ENCODE measurements around the gene NAA50. TPM values are rescaled to one million over a fixed set of nuclear protein-coding genes. Genes with fewer than 3 reads are reported as not detected.
A peak's percentile ranks its signal among the peaks of the same experiment; 100 is the strongest.

The NAA50 gene
- total and polyA plus RNA-seq, 9 donors, result 41.1 to 114 (median 89.7) TPM

- Histone ChIP-seq H3K9me3 (no peaks in the 10 kb centered on the region), H3K27ac (peak overlapping the region; percentile 80 to 99), H3K4me3 (peak overlapping the region; percentile 91), H3K27me3 (no peaks in the 10 kb centered on the region), H3K36me3 (no peaks in the 10 kb centered on the region), H3K4me1 (ENCODE audit: insufficient read depth) (peaks cover 7% of the 10 kb centered on the region)
- peak; percentile 50 to 79 (median 66) for DNase-seq
- 1% methylated on average over 35 of the region's 35 CpGs for WGBS, 3 donors
- TF ChIP-seq EP300 (IDR thresholded peaks at IDR 0.05) (no peak), POLR2A (IDR thresholded peaks at IDR 0.05) (no peak)
- TF ChIP-seq, protein P1, sequence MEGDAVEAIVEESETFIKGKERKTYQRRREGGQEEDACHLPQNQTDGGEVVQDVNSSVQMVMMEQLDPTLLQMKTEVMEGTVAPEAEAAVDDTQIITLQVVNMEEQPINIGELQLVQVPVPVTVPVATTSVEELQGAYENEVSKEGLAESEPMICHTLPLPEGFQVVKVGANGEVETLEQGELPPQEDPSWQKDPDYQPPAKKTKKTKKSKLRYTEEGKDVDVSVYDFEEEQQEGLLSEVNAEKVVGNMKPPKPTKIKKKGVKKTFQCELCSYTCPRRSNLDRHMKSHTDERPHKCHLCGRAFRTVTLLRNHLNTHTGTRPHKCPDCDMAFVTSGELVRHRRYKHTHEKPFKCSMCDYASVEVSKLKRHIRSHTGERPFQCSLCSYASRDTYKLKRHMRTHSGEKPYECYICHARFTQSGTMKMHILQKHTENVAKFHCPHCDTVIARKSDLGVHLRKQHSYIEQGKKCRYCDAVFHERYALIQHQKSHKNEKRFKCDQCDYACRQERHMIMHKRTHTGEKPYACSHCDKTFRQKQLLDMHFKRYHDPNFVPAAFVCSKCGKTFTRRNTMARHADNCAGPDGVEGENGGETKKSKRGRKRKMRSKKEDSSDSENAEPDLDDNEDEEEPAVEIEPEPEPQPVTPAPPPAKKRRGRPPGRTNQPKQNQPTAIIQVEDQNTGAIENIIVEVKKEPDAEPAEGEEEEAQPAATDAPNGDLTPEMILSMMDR (IDR thresholded peaks at IDR 0.05), result peak; percentile 10 to 64 (median 45)
- intact Hi-C loops (cut with DNase I), result loop anchor here in 1 of 4 donors (5.0 kb wide), 2 partner anchors 1183 to 1402 kb away; partner anchors contain the start of genes ATG3, SLC35A5 and ZBTB20
These were observed 901 bp downstream of the NAA50 start for GRCh38 chr3:113744941-113745755.

- Histone ChIP-seq H3K4me1 (ENCODE audit: insufficient read depth) (peaks cover 5% of the 10 kb centered on the region), H3K4me3 (no peak overlapping the region), H3K27ac (no peak overlapping the region), H3K9me3 (no peaks in the 10 kb centered on the region), H3K27me3 (no peaks in the 10 kb centered on the region), H3K36me3 (no peaks in the 10 kb centered on the region)
- no peak for TF ChIP-seq EP300 (IDR thresholded peaks at IDR 0.05)
- TF ChIP-seq, protein P1 (IDR thresholded peaks at IDR 0.05), result no peak
- TF ChIP-seq POLR2A (IDR thresholded peaks at IDR 0.05), result no peak
- WGBS, 3 donors, result 69 to 71% (median 70%) methylated on average over 7 of the region's 7 CpGs
- no peak for DNase-seq
- intact Hi-C loops (cut with DNase I), result no loop called here
These were observed 2.9 kb downstream of the NAA50 start for GRCh38 chr3:113743006-113743630.

- Histone ChIP-seq H3K4me1 (ENCODE audit: insufficient read depth) (peaks cover 5% of the 10 kb centered on the region), H3K4me3 (no peak overlapping the region), H3K27me3 (no peaks in the 10 kb centered on the region), H3K9me3 (no peaks in the 10 kb centered on the region), H3K36me3 (no peaks in the 10 kb centered on the region), H3K27ac (no peak overlapping the region)
- no peak for DNase-seq
- 88 to 95% (median 90%) methylated on average over 1 of the region's 1 CpG for WGBS, 3 donors
- intact Hi-C loops (cut with DNase I), result no loop called here
- no peak for TF ChIP-seq POLR2A (IDR thresholded peaks at IDR 0.05)
- TF ChIP-seq EP300 (IDR thresholded peaks at IDR 0.05), result no peak
- TF ChIP-seq, protein P1 (IDR thresholded peaks at IDR 0.05), result no peak
These were observed 4.4 kb downstream of the NAA50 start for GRCh38 chr3:113741620-113742019.

GRCh38 chr3:113741086-113741485 is 5.0 kb downstream of the NAA50 start:
- WGBS, 3 donors, result 62 to 66% (median 64%) methylated on average over 5 of the region's 5 CpGs
- Histone ChIP-seq H3K4me3 (no peak overlapping the region), H3K27ac (no peak overlapping the region), H3K36me3 (no peaks in the 10 kb centered on the region), H3K9me3 (no peaks in the 10 kb centered on the region), H3K27me3 (no peaks in the 10 kb centered on the region), H3K4me1 (ENCODE audit: insufficient read depth) (peaks cover 5% of the 10 kb centered on the region)
- DNase-seq, result no peak
- intact Hi-C loops (cut with DNase I), result no loop called here
- TF ChIP-seq, protein P1 (IDR thresholded peaks at IDR 0.05), result no peak
- no peak for TF ChIP-seq EP300 (IDR thresholded peaks at IDR 0.05)
- TF ChIP-seq POLR2A (IDR thresholded peaks at IDR 0.05), result no peak

Measured in ovary (tissue), 9 donors.